K562 (cell line): ENCODE data around the gene RNF224. TPM values are rescaled to one million over a fixed set of nuclear protein-coding genes. Genes with fewer than 3 reads are reported as not detected.

Source experiments
- ATAC-seq: fragments of 200-7000 bp; cut with Tn5 transposase; 3 replicates; pipeline ENCODE4 v1.9.1; 2020; ENCODE audit warnings: moderate library complexity
- BruUV-seq: library from RNA; stranded (reverse); fragments of 400-500 nt; replicated peaks from 2 replicates; lab custom pipeline; 2021; lab: Mats Ljungman, UMichigan
- CTCF ChIA-PET: fragments of 300-600 bp; formaldehyde crosslinking; extraction: SDS; loops from one replicate; lab custom pipeline; 2021; ENCODE audit warnings: low intra/inter-chr PET ratio; lab: Yijun Ruan, JAX
- POLR2A ChIA-PET: fragments of 300-600, 350-650 bp; sonication (Branson Sonifier 250); formaldehyde crosslinking; extraction: SDS; loops from one replicate; lab custom pipeline; 2021; ENCODE audit warnings: antibody characterized with exemption, inconsistent platforms; lab: Yijun Ruan, JAX
- DNase-seq, 4 experiments: peaks; one replicate each; pipeline versions ENCODE4 v3.0.0 to v3.0.0-alpha.2; 2011 to 2018; ENCODE audit warnings: low spot score in 3 of 4, mixed read lengths in 3 of 4; ENCODE audit errors: extremely low read depth in 1 of 4
- FAIRE-seq: peaks from 2 replicates; lab custom pipeline; 2011; peaks lifted over from hg19 to GRCh38; lab: Jason Lieb, UNC
- H2AFZ ChIP-seq: 2 replicates; pipeline ENCODE4 v1.6.0; 2011; ENCODE audit warnings: low read depth, low read length, control low read depth, inconsistent platforms
- H3K27ac ChIP-seq: fragments of 200-600 bp; 3 replicates; pipeline ENCODE4 v1.8.0; 2011; ENCODE audit warnings: low read depth, mild to moderate bottlenecking, control low read depth, inconsistent platforms, low read length, moderate library complexity, mixed read lengths; ENCODE audit errors: extremely low read depth
- H3K27me3 ChIP-seq, 2 experiments: fragments of 300-600 bp in 1 of 2; 2 replicates in 1 of 2; 3 replicates in 1 of 2; pipeline versions ENCODE4 v1.6.0 to v1.8.0; 2011; ENCODE audit warnings: inconsistent platforms in 2 of 2, low read length in 2 of 2, mild to moderate bottlenecking in 1 of 2, mixed read lengths in 1 of 2, moderate library complexity in 1 of 2; ENCODE audit not compliant: control insufficient read depth in 2 of 2, insufficient read depth in 2 of 2
- H3K36me3 ChIP-seq: fragments of 300-600 bp; 3 replicates; pipeline ENCODE4 v1.8.0; 2011; ENCODE audit warnings: mild to moderate bottlenecking, low read length, inconsistent platforms; ENCODE audit not compliant: control insufficient read depth, insufficient read depth
- H3K4me1 ChIP-seq, 2 experiments: fragments of 200-600 bp in 1 of 2; replicated peaks in 1 of 2; 2 replicates in 1 of 2; 3 replicates in 1 of 2; pipeline versions ENCODE4 v1.5.1 to v1.8.0; 2011; ENCODE audit warnings: inconsistent platforms in 2 of 2, low read length in 2 of 2, mild to moderate bottlenecking in 1 of 2, mixed read lengths in 1 of 2, moderate library complexity in 1 of 2; ENCODE audit not compliant: control insufficient read depth in 2 of 2, insufficient read depth in 2 of 2
- H3K4me2 ChIP-seq: 2 replicates; pipeline ENCODE4 v1.6.1; 2011; ENCODE audit warnings: low read length, control low read depth, inconsistent platforms, mixed read lengths; ENCODE audit not compliant: insufficient read depth
- H3K4me3 ChIP-seq: fragments of 200-600 bp; sonication (generic), shearing (Covaris generic); 2 replicates; pipeline ENCODE4 v1.5.1; 2016; ENCODE audit warnings: control low read depth, inconsistent platforms
- H3K79me2 ChIP-seq: fragments of 200-600 bp; 3 replicates; pipeline ENCODE4 v1.8.0; 2011; ENCODE audit warnings: low read length, inconsistent platforms; ENCODE audit not compliant: control insufficient read depth, insufficient read depth
- H3K9ac ChIP-seq, 2 experiments: 2 replicates each; pipeline versions ENCODE4 v1.6.0 to v1.6.1; 2011; ENCODE audit warnings: low read depth in 2 of 2, low read length in 2 of 2, control low read depth in 1 of 2, inconsistent platforms in 1 of 2, mild to moderate bottlenecking in 1 of 2, mixed read lengths in 1 of 2; ENCODE audit not compliant: insufficient read depth in 1 of 2
- H3K9me1 ChIP-seq: one replicate; pipeline ENCODE4 v1.6.0; 2011; ENCODE audit warnings: inconsistent platforms, mild to moderate bottlenecking, low read length, moderate library complexity; ENCODE audit not compliant: control insufficient read depth, insufficient read depth
- H3K9me3 ChIP-seq: replicated peaks from 2 replicates; pipeline ENCODE4 v1.5.1; 2011; ENCODE audit warnings: low read depth, low read length, inconsistent platforms; ENCODE audit not compliant: control insufficient read depth, insufficient read depth
- H4K20me1 ChIP-seq: replicated peaks from 2 replicates; pipeline ENCODE4 v1.6.1; 2011; ENCODE audit warnings: low read length, inconsistent platforms, mixed read lengths; ENCODE audit not compliant: control insufficient read depth, insufficient read depth
- HNRNPL ChIP-seq: fragments of 200-400 bp; formaldehyde crosslinking; IDR thresholded peaks from 2 replicates; pipeline ENCODE4 v1.6.1; 2017; ENCODE audit warnings: low read depth, mild to moderate bottlenecking, low read length
- NFE2 ChIP-seq: IDR thresholded peaks from 2 replicates; pipeline ENCODE4 v1.6.1; 2014; ENCODE audit warnings: antibody characterized with exemption, low read depth
- NFRKB ChIP-seq: fragments of 450-650 bp; IDR thresholded peaks from 2 replicates; pipeline ENCODE4 v1.6.1; 2016; ENCODE audit warnings: low read depth
- POLR2G ChIP-seq: fragments of 200-400 bp; formaldehyde crosslinking; IDR thresholded peaks from 2 replicates; pipeline ENCODE4 v1.6.1; 2017; ENCODE audit warnings: low read depth, mild to moderate bottlenecking, antibody characterized with exemption, low read length, moderate library complexity
- WGBS: fragments of 100-300 bp; shearing (Covaris generic); methylation state at CpG from one replicate; pipeline ENCODE4 v1.1.6; 2016; ENCODE audit warnings: low coverage, mixed read lengths; ENCODE audit not compliant: insufficient coverage; ENCODE audit errors: missing lambda C conversion rate; 5-methylcytosine and 5-hydroxymethylcytosine counted together
- in situ Hi-C: fragments of 300-500 bp; cut with MboI; formaldehyde crosslinking; loops from 4 replicates; pipeline ENCODE4 v1.15.0; 2018; ENCODE audit warnings: inconsistent platforms, mixed read lengths
- intact Hi-C: fragments of 100-400 bp; cut with micrococcal nuclease; formaldehyde crosslinking; loops from 2 replicates; pipeline ENCODE4 v1.14.2; 2022
- polyA plus RNA-seq, 8 experiments: library from polyadenylated mRNA; depleted of rRNA in 4 of 8; stranded (reverse) in 5 of 8; unstranded in 3 of 8; fragments of >200 nt; fragmentation: Nextera tagmentation in 2 of 8; fragmentation: Illumina TruSeq in 1 of 8; extraction: Ambion mirVana in 2 of 8; extraction: Trizol in 1 of 8; gene quantifications; 2 replicates each; pipeline versions ENCODE4 v1.2.1 to v1.2.3, GENCODE V29; 2011 to 2014; ENCODE audit warnings: inconsistent platforms in 1 of 8, missing spikeins in 1 of 8
- total RNA-seq, 7 experiments: library from RNA; depleted of rRNA in 6 of 7; stranded (reverse); fragments of >200 nt in 6 of 7; fragmentation: Illumina TruSeq in 2 of 7; extraction: Trizol in 2 of 7; gene quantifications; 2 replicates each; pipeline versions ENCODE4 v1.2.1 to v1.2.3, GENCODE V29; 2011 to 2021; ENCODE audit warnings: low replicate concordance in 1 of 7
- TF ChIP-seq, protein P1 (sequence below): sonication (generic); formaldehyde crosslinking; IDR thresholded peaks from 2 replicates; pipeline ENCODE4 v1.8.1; 2023; ENCODE audit warnings: mild to moderate bottlenecking, missing genetic modification reagents
- TF ChIP-seq, protein P2 (sequence below), 3 experiments: fragments of 200-800 bp in 1 of 3; sonication (Bioruptor generic) in 1 of 3; sonication (generic) in 1 of 3; formaldehyde crosslinking in 1 of 3; IDR thresholded peaks; 2 replicates each; pipeline versions ENCODE4 v1.6.1 to v1.8.0; 2016 to 2022; ENCODE audit warnings: mild to moderate bottlenecking in 2 of 3, missing compliant biosample characterization in 2 of 3, missing genetic modification characterization in 2 of 3, missing genetic modification reagents in 1 of 3
- TF ChIP-seq, protein P3 (sequence below): fragments of 450-650 bp; conservative IDR thresholded peaks from 2 replicates; pipeline ENCODE4 v1.6.1; 2016; ENCODE audit warnings: missing genetic modification characterization, low read depth, mild to moderate bottlenecking, missing compliant biosample characterization, moderate library complexity

RNF224 gene
- total and polyA plus RNA-seq, 9 of the 15 experiments (the other 6 are each of a cell fraction or from before 2014, with no cell fraction given) = not detected

DNA sequence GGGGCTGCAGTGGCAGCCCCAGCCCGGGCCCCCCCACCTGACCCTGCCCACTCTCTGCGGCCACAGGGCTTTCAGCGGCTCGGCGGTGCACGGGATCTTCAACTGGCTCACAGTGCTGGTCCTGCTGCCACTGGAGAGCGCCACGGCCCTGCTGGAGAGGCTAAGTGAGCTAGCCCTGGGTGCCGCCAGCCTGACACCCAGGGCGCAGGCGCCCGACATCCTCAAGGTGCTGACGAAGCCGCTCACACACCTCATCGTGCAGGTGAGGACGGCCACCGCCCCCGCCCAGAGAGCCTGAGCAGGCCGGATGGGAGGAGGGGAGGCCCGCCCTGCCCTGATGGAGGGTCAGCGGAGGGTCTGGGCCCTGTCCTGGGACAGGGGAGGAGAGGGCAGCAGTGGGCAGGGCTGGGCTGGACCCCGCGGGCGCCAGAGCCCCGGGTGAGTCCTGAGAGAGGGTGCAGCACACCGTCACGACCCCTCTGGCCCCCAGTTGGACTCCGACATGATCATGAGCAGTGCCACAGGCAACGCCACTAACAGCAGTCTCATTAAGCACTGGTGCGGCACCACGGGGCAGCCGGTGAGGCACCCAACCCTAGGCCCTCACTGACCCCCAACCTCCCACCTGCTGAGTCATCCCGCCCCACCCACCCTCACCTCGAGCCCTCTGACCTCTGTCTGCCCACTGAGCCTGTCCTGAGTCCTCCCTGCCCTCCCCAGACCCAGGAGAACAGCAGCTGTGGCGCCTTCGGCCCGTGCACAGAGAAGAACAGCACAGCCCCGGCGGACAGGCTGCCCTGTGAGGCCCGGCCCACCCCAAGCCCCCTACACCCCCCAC is 6.1 kb downstream of the RNF224 start:
- FAIRE-seq = no peak
- peaks cover 4% of the 10 kb centered on the region for H3K9me1 ChIP-seq
- H3K4me2 ChIP-seq = no peak overlapping the region
- 58% methylated on average over 9 of the region's 40 CpGs for WGBS
- ChIA-PET CTCF (no interaction called here), POLR2A (interaction anchor here (1.1 kb wide), 1 partner anchor 13 kb away, joined by 6 read pairs; no protein-coding TSS in a partner anchor)
- H3K27ac ChIP-seq = no peak overlapping the region
- H3K27me3 ChIP-seq = no peaks in the 10 kb centered on the region
- peaks cover 5% of the 10 kb centered on the region for H3K79me2 ChIP-seq
- H3K4me1 ChIP-seq = peaks cover 17 to 100% of the 10 kb centered on the region in 2 experiments
- no TSS peak for BruUV-seq
- H3K36me3 ChIP-seq = no peaks in the 10 kb centered on the region
- TF ChIP-seq POLR2G (peak; percentile 49; the same call in 1 of the 2 replicates), NFE2 (peak; percentile 37; the same call in 1 of the 2 replicates), NFRKB (no peak), HNRNPL (0 out of 2 replicates have a peak, but pooled peaks have one; percentile 30)
- TF ChIP-seq, protein P1, sequence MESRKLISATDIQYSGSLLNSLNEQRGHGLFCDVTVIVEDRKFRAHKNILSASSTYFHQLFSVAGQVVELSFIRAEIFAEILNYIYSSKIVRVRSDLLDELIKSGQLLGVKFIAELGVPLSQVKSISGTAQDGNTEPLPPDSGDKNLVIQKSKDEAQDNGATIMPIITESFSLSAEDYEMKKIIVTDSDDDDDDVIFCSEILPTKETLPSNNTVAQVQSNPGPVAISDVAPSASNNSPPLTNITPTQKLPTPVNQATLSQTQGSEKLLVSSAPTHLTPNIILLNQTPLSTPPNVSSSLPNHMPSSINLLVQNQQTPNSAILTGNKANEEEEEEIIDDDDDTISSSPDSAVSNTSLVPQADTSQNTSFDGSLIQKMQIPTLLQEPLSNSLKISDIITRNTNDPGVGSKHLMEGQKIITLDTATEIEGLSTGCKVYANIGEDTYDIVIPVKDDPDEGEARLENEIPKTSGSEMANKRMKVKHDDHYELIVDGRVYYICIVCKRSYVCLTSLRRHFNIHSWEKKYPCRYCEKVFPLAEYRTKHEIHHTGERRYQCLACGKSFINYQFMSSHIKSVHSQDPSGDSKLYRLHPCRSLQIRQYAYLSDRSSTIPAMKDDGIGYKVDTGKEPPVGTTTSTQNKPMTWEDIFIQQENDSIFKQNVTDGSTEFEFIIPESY (CRISPR knock-in tag) = peak; percentile 82
- TF ChIP-seq, protein P2, sequence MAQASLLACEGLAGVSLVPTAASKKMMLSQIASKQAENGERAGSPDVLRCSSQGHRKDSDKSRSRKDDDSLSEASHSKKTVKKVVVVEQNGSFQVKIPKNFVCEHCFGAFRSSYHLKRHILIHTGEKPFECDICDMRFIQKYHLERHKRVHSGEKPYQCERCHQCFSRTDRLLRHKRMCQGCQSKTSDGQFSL (CRISPR knock-in tag; IDR thresholded peaks at IDR 0.05) = no peak
- TF ChIP-seq, protein P2 (tag; IDR thresholded peaks at IDR 0.05) = 0 out of 4 replicates have a peak, but pooled peaks of 1 of the 2 experiments have one; percentile 17
- TF ChIP-seq, protein P3, sequence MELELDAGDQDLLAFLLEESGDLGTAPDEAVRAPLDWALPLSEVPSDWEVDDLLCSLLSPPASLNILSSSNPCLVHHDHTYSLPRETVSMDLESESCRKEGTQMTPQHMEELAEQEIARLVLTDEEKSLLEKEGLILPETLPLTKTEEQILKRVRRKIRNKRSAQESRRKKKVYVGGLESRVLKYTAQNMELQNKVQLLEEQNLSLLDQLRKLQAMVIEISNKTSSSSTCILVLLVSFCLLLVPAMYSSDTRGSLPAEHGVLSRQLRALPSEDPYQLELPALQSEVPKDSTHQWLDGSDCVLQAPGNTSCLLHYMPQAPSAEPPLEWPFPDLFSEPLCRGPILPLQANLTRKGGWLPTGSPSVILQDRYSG (tag) = no peak
- H3K4me3 ChIP-seq = no peak overlapping the region
- no peak overlapping the region for H2AFZ ChIP-seq
- ATAC-seq = no peak
- in situ Hi-C loops = loop anchor here (25.0 kb wide), 1 partner anchor 446 kb away; the partner anchor contains the start of genes CCDC183 and TMEM141
- H3K9me3 ChIP-seq = no peaks in the 10 kb centered on the region
- H4K20me1 ChIP-seq = no peaks in the 10 kb centered on the region
- DNase-seq = peak; percentile 34 to 65 (median 48)
- intact Hi-C loops = no loop called here
- H3K9ac ChIP-seq = peak overlapping the region in 1 of 2 experiments; percentile 70; a peak in 2 of 4 replicates
